ENCODE results near the gene GRK5. TPM values are rescaled to one million over a fixed set of nuclear protein-coding genes. Genes with fewer than 3 reads are reported as not detected.

The GRK5 gene
- total RNA-seq, 4 donors from 2014 or later = 10.0 to 61.9 (median 18.1) TPM

- H3K9me3 ChIP-seq = no peaks in the 10 kb centered on the region
- H3K27me3 ChIP-seq = no peaks in the 10 kb centered on the region
- TF ChIP-seq POLR2A (IDR thresholded peaks at IDR 0.05) = no peak
- TF ChIP-seq, protein P1, sequence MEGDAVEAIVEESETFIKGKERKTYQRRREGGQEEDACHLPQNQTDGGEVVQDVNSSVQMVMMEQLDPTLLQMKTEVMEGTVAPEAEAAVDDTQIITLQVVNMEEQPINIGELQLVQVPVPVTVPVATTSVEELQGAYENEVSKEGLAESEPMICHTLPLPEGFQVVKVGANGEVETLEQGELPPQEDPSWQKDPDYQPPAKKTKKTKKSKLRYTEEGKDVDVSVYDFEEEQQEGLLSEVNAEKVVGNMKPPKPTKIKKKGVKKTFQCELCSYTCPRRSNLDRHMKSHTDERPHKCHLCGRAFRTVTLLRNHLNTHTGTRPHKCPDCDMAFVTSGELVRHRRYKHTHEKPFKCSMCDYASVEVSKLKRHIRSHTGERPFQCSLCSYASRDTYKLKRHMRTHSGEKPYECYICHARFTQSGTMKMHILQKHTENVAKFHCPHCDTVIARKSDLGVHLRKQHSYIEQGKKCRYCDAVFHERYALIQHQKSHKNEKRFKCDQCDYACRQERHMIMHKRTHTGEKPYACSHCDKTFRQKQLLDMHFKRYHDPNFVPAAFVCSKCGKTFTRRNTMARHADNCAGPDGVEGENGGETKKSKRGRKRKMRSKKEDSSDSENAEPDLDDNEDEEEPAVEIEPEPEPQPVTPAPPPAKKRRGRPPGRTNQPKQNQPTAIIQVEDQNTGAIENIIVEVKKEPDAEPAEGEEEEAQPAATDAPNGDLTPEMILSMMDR (IDR thresholded peaks at IDR 0.05) = no peak
- peak in 2 of 3 donors; percentile 78 to 87 for DNase-seq
- peaks cover 0 to 4% (median 0%) of the 10 kb centered on the region in 3 donors for H3K36me3 ChIP-seq
- peak overlapping the region; percentile 61 to 78 (median 68) for H3K27ac ChIP-seq
- no peak overlapping the region for H3K4me3 ChIP-seq
- peaks cover 0 to 23% (median 11%) of the 10 kb centered on the region in 4 donors for H3K4me1 ChIP-seq
Measured at GRCh38 chr10:119502209-119502608, 294.8 kb downstream of the GRK5 start.

DNA sequence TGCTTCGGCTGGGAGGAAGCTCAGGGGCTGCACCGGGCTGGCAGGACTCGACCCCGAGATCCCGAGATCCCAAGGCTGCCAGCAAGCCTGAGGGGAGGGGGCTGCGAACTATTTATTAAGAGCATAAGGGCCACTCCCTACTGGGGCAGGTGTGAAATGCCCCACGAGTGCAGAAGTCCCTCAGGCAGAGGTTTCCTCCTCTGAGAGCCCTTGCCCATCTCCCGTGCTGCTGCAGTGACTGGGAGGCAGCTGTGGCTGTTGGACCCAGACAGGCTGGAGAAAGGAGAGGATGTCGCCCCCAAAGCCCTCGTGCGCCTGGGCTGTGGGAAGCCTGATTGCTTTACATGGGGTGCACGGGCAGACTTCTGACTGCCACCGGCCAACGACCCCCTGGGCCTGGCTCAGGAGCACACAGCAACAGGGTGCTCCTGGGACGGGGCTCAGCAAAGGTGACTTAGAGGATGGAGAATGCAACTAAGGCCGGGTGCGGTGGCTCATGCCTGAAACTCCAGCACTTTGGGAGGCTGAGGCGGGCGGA lies 295.3 kb downstream of the GRK5 start:
- Histone ChIP-seq H3K4me3 (no peak overlapping the region), H3K36me3 (peaks cover 0 to 4% (median 0%) of the 10 kb centered on the region in 3 donors), H3K9me3 (no peaks in the 10 kb centered on the region), H3K27me3 (no peaks in the 10 kb centered on the region), H3K27ac (peak overlapping the region; percentile 43 to 78 (median 64)), H3K4me1 (peaks cover 0 to 23% (median 11%) of the 10 kb centered on the region in 4 donors)
- no peak for DNase-seq
- no peak for TF ChIP-seq POLR2A (IDR thresholded peaks at IDR 0.05)
- TF ChIP-seq, protein P1 (IDR thresholded peaks at IDR 0.05) = no peak

- H3K4me1 ChIP-seq = peaks cover 0 to 23% (median 11%) of the 10 kb centered on the region in 4 donors
- no peak overlapping the region for H3K27ac ChIP-seq
- no peak for TF ChIP-seq POLR2A (IDR thresholded peaks at IDR 0.05)
- TF ChIP-seq, protein P1 (IDR thresholded peaks at IDR 0.05) = no peak
- H3K4me3 ChIP-seq = no peak overlapping the region
- H3K36me3 ChIP-seq = peaks cover 0 to 4% (median 0%) of the 10 kb centered on the region in 3 donors
- H3K9me3 ChIP-seq = no peaks in the 10 kb centered on the region
- H3K27me3 ChIP-seq = no peaks in the 10 kb centered on the region
- no peak for DNase-seq
Measured at GRCh38 chr10:119503821-119504220, 296.4 kb downstream of the GRK5 start.

DNA sequence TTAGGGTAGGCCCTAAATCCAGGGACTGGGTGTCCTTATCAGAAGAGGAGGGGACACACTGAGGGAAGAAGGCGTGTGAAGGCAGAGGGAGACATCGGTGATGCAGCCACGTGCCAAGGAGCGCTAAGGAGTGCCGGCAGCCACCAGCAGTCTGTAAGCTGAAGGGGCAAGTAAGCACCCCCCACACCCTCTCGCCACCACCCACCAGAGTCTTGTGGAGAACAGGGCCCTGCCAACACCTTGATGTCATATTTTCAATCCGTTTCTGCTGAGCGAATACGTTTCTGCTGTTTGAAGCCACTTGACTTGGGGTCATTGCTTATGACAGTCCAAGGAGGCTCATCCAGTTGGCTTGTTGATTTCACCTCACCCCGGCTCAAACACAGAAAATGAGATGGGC lies 297.3 kb downstream of the GRK5 start:
- DNase-seq = no peak
- Histone ChIP-seq H3K9me3 (no peaks in the 10 kb centered on the region), H3K4me1 (peaks cover 0 to 22% (median 9%) of the 10 kb centered on the region in 4 donors), H3K27me3 (no peaks in the 10 kb centered on the region), H3K27ac (peak overlapping the region in 2 of 4 donors; percentile 49 to 69), H3K36me3 (no peaks in the 10 kb centered on the region), H3K4me3 (no peak overlapping the region)
- TF ChIP-seq, protein P1 (IDR thresholded peaks at IDR 0.05) = no peak
- no peak for TF ChIP-seq POLR2A (IDR thresholded peaks at IDR 0.05)

DNA sequence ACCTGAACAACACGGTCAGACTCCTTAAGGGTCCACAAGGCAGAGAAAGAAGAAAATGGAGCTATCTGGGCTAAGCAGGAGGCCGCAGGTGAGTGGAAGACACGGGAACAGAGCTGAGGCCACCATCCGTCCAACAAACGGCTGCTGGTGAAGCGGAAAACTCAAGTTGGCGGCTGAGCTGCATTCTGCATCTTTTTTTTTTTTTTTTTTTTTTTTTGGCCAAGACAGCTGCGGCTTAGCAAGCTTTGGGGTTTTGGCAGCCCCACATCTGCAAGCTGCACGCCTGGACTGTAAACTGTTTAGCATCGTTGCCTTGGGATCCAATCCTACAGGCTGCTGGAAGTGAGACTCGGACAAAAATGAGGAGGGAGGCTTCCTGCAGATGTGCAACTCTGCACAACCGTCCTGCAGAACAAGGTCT lies 297.8 kb downstream of the GRK5 start:
- Histone ChIP-seq H3K4me1 (peaks cover 0 to 22% (median 9%) of the 10 kb centered on the region in 4 donors), H3K36me3 (no peaks in the 10 kb centered on the region), H3K27ac (peak overlapping the region in 2 of 4 donors; percentile 49 to 69), H3K27me3 (no peaks in the 10 kb centered on the region), H3K9me3 (no peaks in the 10 kb centered on the region), H3K4me3 (no peak overlapping the region)
- TF ChIP-seq, protein P1 (IDR thresholded peaks at IDR 0.05) = no peak
- no peak for TF ChIP-seq POLR2A (IDR thresholded peaks at IDR 0.05)
- no peak for DNase-seq

Small RNA genes lying within 50 kb of the gene (small RNA-seq; reads per million reads assigned to genes)
- gene MIR4681 = 0 reads per million in 2 donors
- gene RN7SL749P = 0 reads per million in 2 donors

Other genes starting within 250 kb of the GRK5 start
- gene NANOS1, start 177.9 kb upstream of the GRK5 start, total RNA-seq = 1 to 10 TPM in 1 of 4 donors, under 1 TPM in 1, not detected in 2; 0.13 to 9.9 TPM
- 100 to 1,000 TPM in 1 of 4 donors, 10 to 100 TPM in 3; 69.5 to 266 (median 89.5) TPM for gene EIF3A, start 126.8 kb upstream of the GRK5 start, total RNA-seq
- 10 to 100 TPM; 33.8 to 50.8 (median 45.7) TPM for gene DENND10, start 103.5 kb upstream of the GRK5 start, total RNA-seq
- gene SFXN4, start 41.9 kb upstream of the GRK5 start, total RNA-seq = 10 to 100 TPM; 22.8 to 35.5 (median 26.2) TPM
- gene PRDX3, start 28.8 kb upstream of the GRK5 start, total RNA-seq = 100 to 1,000 TPM in 2 of 4 donors, 10 to 100 TPM in 2; 76.2 to 138 (median 107) TPM

Data from Peyer's patch (tissue), 4 donors.